T-helper 2 cell treated with Interferon-gamma antibody and Interleukin-4, amounts not matched to agents 5 μg/mL and 100 μg/mL, for 36 hours (primary cell): Measurements from ENCODE around the gene SMTNL2.
"Not testable (repeated sequence)": the region's sequence is repeated elsewhere in the genome, so short reads cannot be mapped to it uniquely, and the experiment has no call there.

ENCODE experiments used
- DNase-seq: peaks from one replicate; pipeline ENCODE4 v3.0.0; 2021; ENCODE audit warnings: low spot score
- H3K27ac Mint-ChIP-seq: one replicate; pipeline ENCODE4 v1.8.0; 2021; ENCODE audit warnings: mild to moderate bottlenecking, mixed read lengths
- H3K27me3 Mint-ChIP-seq: one replicate; pipeline ENCODE4 v1.8.0; 2021; ENCODE audit warnings: low read depth, mixed read lengths
- H3K36me3 Mint-ChIP-seq: one replicate; pipeline ENCODE4 v1.8.0; 2021; ENCODE audit warnings: low read depth, mixed read lengths
- H3K4me1 Mint-ChIP-seq: one replicate; pipeline ENCODE4 v1.8.0; 2021; ENCODE audit warnings: low read depth, mixed read lengths
- H3K4me3 Mint-ChIP-seq: one replicate; pipeline ENCODE4 v1.8.0; 2022; ENCODE audit warnings: mild to moderate bottlenecking, moderate library complexity, mixed read lengths
- H3K9me3 Mint-ChIP-seq: one replicate; pipeline ENCODE4 v1.8.0; 2021; ENCODE audit warnings: mixed read lengths

The SMTNL2 gene

GRCh38 chr17:4560837-4561256 lies 23.5 kb upstream of the SMTNL2 start:
- Mint-ChIP-seq H3K36me3 (no peaks in the 10 kb centered on the region), H3K9me3 (no peaks in the 10 kb centered on the region), H3K4me1 (peaks cover 39% of the 10 kb centered on the region), H3K27ac (no peak overlapping the region), H3K4me3 (no peak overlapping the region), H3K27me3 (no peaks in the 10 kb centered on the region)
- DNase-seq = no peak

- peak overlapping the region; percentile 50 for H3K27ac Mint-ChIP-seq
- peaks cover 37% of the 10 kb centered on the region for H3K4me1 Mint-ChIP-seq
- no peak for DNase-seq
- H3K9me3 Mint-ChIP-seq = no peaks in the 10 kb centered on the region
- no peaks in the 10 kb centered on the region for H3K27me3 Mint-ChIP-seq
- H3K4me3 Mint-ChIP-seq = peak overlapping the region; percentile 68
- no peaks in the 10 kb centered on the region for H3K36me3 Mint-ChIP-seq
Measured at GRCh38 chr17:4562015-4562969, 22.0 kb upstream of the SMTNL2 start.

GRCh38 chr17:4565209-4566141 lies 18.9 kb upstream of the SMTNL2 start:
- Mint-ChIP-seq H3K9me3 (no peaks in the 10 kb centered on the region), H3K27ac (peak overlapping the region; percentile 23), H3K4me1 (peaks cover 37% of the 10 kb centered on the region), H3K36me3 (no peaks in the 10 kb centered on the region), H3K4me3 (peak overlapping the region; percentile 50), H3K27me3 (peaks cover 5% of the 10 kb centered on the region)
- peak; percentile 56 for DNase-seq

DNA sequence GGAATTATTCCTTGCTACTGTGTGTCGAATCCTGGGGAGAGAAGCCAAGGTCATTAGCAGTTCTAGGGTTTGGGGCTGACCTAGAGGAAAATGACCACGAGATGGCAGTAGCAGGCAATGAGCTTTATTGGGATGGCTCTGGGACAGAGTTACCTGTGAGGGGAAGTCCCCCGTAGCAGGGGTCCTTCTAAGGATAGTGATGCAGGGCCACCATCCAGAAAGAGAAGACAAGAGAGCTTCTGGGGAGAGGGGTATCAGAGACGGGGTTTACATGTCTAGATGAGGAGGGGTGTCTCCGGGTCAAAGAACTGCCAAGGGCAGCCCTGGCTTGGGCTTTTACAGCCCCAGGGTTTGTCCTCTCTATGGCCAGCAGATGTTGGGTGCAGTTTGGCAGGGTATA lies 17.5 kb upstream of the SMTNL2 start:
- DNase-seq = no peak
- Mint-ChIP-seq H3K36me3 (no peaks in the 10 kb centered on the region), H3K27ac (no peak overlapping the region), H3K27me3 (peaks cover 5% of the 10 kb centered on the region), H3K4me1 (peaks cover 30% of the 10 kb centered on the region), H3K9me3 (no peaks in the 10 kb centered on the region), H3K4me3 (no peak overlapping the region)

GRCh38 chr17:4569591-4569990 lies 14.7 kb upstream of the SMTNL2 start:
- no peak overlapping the region for H3K27ac Mint-ChIP-seq
- H3K27me3 Mint-ChIP-seq = peaks cover 5% of the 10 kb centered on the region
- peaks cover 22% of the 10 kb centered on the region for H3K4me1 Mint-ChIP-seq
- no peaks in the 10 kb centered on the region for H3K36me3 Mint-ChIP-seq
- no peak overlapping the region for H3K4me3 Mint-ChIP-seq
- no peak for DNase-seq
- no peaks in the 10 kb centered on the region for H3K9me3 Mint-ChIP-seq

DNA sequence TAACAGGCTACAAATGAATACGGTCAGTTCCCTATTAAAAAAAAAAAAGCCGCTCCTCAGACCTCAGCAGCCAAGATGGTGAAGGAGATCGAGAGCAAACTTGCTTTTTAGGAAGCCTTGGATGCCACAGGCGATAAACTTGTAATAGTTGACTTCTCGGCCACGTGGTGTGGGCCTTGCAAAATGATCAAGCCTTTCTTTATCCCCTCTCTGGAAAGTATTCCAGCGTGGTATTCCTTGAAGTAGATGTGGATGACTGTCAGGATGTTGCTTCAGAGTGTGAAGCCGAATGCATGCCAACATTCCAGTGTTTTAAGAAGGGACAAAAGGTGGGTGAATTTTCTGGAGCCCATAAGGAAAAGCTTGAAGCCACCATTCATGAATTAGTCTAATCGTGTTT lies 12.2 kb upstream of the SMTNL2 start:
- H3K36me3 Mint-ChIP-seq = no peaks in the 10 kb centered on the region
- H3K4me3 Mint-ChIP-seq = no peak overlapping the region
- DNase-seq = no peak
- peaks cover 8% of the 10 kb centered on the region for H3K27me3 Mint-ChIP-seq
- H3K9me3 Mint-ChIP-seq = no peaks in the 10 kb centered on the region
- peaks cover 13% of the 10 kb centered on the region for H3K4me1 Mint-ChIP-seq
- no peak overlapping the region for H3K27ac Mint-ChIP-seq

DNA sequence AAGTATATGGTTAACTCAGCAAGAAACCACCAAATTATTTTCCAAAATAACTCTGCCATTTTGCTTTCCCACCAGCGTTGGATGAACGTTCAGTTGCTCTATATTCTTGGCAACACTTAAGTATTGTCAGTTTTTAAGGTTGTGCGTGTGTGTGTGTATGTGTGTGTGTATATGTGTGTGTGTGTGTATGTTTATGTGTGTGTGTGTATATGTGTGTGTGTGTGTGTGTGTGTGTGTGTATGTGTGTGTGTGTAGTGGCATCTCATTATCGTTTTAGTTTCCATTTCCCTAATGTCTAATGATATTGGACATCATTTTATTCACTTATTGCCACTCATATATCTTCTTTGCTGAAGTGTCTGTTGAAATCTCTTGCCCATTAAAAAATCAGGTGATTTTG lies 11.2 kb upstream of the SMTNL2 start:
- Mint-ChIP-seq H3K4me3 (no peak overlapping the region), H3K27ac (no peak overlapping the region), H3K27me3 (peaks cover 8% of the 10 kb centered on the region), H3K9me3 (no peaks in the 10 kb centered on the region), H3K36me3 (no peaks in the 10 kb centered on the region), H3K4me1 (peaks cover 13% of the 10 kb centered on the region)
- DNase-seq = no peak

- H3K27me3 Mint-ChIP-seq = peaks cover 8% of the 10 kb centered on the region
- H3K36me3 Mint-ChIP-seq = no peaks in the 10 kb centered on the region
- H3K27ac Mint-ChIP-seq = no peak overlapping the region
- peaks cover 13% of the 10 kb centered on the region for H3K4me1 Mint-ChIP-seq
- H3K4me3 Mint-ChIP-seq = no peak overlapping the region
- peak; percentile 80 for DNase-seq
- no peaks in the 10 kb centered on the region for H3K9me3 Mint-ChIP-seq
Measured at GRCh38 chr17:4573669-4574068, 10.7 kb upstream of the SMTNL2 start.

DNA sequence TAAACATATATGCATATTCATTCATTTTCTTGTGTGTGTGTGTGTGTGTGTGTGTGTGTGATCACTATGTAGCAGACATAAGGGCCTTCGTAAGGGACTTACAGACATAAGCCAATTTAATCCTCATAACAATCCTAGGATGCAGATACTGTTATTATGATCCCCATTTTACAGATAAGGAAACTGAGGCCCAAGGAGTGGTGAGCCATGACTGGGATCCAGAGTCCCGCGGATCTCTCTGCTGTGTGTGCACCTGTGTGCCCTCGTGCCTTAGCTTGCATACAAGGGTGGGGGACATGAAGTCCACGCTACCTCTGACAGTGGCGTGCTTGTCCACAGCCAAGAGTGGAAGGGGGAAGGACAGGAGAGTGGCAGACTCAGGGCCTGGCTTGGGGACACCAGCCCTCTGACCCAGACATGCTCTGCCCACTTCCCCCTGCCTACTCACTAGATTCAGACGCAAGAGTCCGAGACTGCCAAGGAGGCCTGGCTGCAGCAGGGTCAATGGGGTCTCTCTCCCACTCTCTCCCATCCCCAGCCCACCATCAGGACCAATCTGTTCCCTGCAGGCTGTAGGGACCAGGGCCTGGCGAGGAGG lies 9.8 kb upstream of the SMTNL2 start:
- no peak overlapping the region for H3K4me3 Mint-ChIP-seq
- H3K27me3 Mint-ChIP-seq = peaks cover 8% of the 10 kb centered on the region
- H3K9me3 Mint-ChIP-seq = no peaks in the 10 kb centered on the region
- no peaks in the 10 kb centered on the region for H3K36me3 Mint-ChIP-seq
- no peak for DNase-seq
- no peak overlapping the region for H3K27ac Mint-ChIP-seq
- peaks cover 13% of the 10 kb centered on the region for H3K4me1 Mint-ChIP-seq

DNA sequence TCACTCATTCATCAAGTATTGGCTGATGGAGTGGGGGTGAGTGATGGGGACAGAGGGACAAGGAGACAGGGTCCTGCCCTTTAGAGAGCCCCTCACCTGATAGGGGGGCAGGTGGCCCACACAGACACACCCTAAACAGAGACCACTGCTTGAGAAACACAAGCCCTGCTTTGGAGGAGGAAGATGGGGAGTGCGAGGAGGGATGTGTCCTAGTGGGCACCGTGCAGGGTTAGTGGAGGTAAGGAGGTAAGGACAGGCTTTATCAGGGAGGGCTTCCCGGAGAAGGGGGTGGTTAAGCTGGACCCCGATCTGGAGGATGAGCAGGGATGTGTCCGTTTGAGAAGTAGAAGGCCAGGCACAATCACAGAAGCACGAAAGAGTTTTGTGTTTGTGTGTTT lies 8.2 kb upstream of the SMTNL2 start:
- peaks cover 3% of the 10 kb centered on the region for H3K27me3 Mint-ChIP-seq
- H3K4me1 Mint-ChIP-seq = peaks cover 13% of the 10 kb centered on the region
- DNase-seq = no peak
- H3K9me3 Mint-ChIP-seq = no peaks in the 10 kb centered on the region
- no peaks in the 10 kb centered on the region for H3K36me3 Mint-ChIP-seq
- H3K27ac Mint-ChIP-seq = no peak overlapping the region
- H3K4me3 Mint-ChIP-seq = no peak overlapping the region

- H3K27me3 Mint-ChIP-seq = peaks cover 7% of the 10 kb centered on the region
- H3K36me3 Mint-ChIP-seq = no peaks in the 10 kb centered on the region
- H3K27ac Mint-ChIP-seq = no peak overlapping the region
- H3K9me3 Mint-ChIP-seq = no peaks in the 10 kb centered on the region
- DNase-seq = no peak
- no peak overlapping the region for H3K4me3 Mint-ChIP-seq
- peaks cover 13% of the 10 kb centered on the region for H3K4me1 Mint-ChIP-seq
Measured at GRCh38 chr17:4576729-4577322, 7.5 kb upstream of the SMTNL2 start.

- H3K27ac Mint-ChIP-seq = no peak overlapping the region
- no peaks in the 10 kb centered on the region for H3K36me3 Mint-ChIP-seq
- no peaks in the 10 kb centered on the region for H3K9me3 Mint-ChIP-seq
- no peak overlapping the region for H3K4me3 Mint-ChIP-seq
- no peak for DNase-seq
- H3K4me1 Mint-ChIP-seq = peaks cover 13% of the 10 kb centered on the region
- peaks cover 8% of the 10 kb centered on the region for H3K27me3 Mint-ChIP-seq
Measured at GRCh38 chr17:4577386-4577993, 6.8 kb upstream of the SMTNL2 start.

DNA sequence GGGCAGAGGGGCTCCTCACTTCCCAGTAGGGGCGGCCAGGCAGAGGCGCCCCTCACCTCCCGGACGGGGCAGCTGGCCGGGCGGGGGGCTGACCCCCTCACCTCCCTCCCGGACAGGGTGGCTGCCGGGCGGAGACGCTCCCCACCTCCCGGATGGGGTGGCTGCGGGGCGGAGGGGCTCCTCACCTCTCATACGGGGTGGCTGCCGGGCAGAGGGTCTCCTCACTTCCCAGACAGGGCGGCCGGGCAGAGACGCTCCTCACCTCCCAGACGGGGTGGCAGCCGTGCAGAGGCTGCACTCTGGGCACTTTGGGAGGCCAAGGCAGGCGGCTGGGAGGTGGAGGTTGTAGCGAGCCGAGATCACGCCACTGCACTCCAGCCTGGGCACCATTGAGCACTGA lies 6.0 kb upstream of the SMTNL2 start:
- not testable (repeated sequence) for H3K36me3 Mint-ChIP-seq, DNase-seq, H3K4me1 Mint-ChIP-seq, H3K4me3 Mint-ChIP-seq, H3K9me3 Mint-ChIP-seq, H3K27ac Mint-ChIP-seq
- H3K27me3 Mint-ChIP-seq = peaks cover 17% of the 10 kb centered on the region
